ENCODE measurements around the gene DHPS. TPM values are rescaled to one million over a fixed set of nuclear protein-coding genes. Genes with fewer than 3 reads are reported as not detected.

DHPS gene
- total and polyA plus RNA-seq, 2 of the 13 experiments (the other 11 are each of a cell fraction or from before 2014, with no cell fraction given) = 43.3 to 84.3 TPM

DNA sequence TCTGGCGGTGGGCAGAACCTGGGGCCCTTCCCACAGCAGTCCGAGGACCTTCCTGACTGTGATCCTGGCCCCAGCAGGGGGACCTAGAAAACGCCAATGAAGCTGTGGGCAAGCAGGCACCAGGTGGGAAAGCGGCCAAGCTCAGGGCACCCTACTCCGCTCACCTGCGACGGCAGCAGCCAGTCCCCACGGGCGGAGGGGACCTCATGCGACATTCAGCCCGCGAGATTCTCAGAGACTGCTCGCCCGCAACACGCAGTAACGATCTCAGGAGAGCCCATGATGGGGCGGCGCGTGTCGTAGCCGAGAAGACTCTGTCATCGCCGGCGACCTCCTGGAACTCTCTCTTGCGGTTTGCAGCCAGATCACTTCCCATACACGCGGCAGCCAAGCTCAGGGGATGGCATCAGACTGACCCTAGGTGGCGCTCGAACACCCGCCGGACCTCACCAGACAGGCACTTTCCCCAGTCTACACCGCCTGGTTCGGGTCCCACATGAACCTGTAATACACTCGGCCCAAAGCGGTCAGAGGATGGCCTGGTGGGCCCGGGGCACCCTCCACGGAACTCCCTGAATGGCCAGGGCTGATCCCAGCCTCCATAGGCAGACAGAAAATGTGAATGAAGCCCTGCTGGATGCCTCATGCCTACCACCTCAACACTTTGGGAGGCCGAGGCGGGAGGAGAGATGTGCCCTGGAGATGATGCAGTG is 41.6 kb downstream of the DHPS start (continued):
- TF ChIP-seq, protein P1, sequence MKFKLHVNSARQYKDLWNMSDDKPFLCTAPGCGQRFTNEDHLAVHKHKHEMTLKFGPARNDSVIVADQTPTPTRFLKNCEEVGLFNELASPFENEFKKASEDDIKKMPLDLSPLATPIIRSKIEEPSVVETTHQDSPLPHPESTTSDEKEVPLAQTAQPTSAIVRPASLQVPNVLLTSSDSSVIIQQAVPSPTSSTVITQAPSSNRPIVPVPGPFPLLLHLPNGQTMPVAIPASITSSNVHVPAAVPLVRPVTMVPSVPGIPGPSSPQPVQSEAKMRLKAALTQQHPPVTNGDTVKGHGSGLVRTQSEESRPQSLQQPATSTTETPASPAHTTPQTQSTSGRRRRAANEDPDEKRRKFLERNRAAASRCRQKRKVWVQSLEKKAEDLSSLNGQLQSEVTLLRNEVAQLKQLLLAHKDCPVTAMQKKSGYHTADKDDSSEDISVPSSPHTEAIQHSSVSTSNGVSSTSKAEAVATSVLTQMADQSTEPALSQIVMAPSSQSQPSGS (CRISPR knock-in tag; IDR thresholded peaks at IDR 0.05) = 0 out of 2 replicates have a peak, but pooled peaks have one; percentile 12
- TF ChIP-seq ZBTB38 (CRISPR knock-in tag; IDR thresholded peaks at IDR 0.05) (peak; percentile 98), HHEX (CRISPR knock-in tag; IDR thresholded peaks at IDR 0.05) (no peak), ZNF160 (CRISPR knock-in tag; IDR thresholded peaks at IDR 0.05) (no peak), ZNF296 (CRISPR knock-in tag; conservative IDR thresholded peaks at IDR 0.05) (no peak), MIER3 (CRISPR knock-in tag; IDR thresholded peaks at IDR 0.05; ENCODE audit: borderline replicate concordance) (peak; percentile 61; the same call in 1 of the 2 replicates), ZNF883 (CRISPR knock-in tag; IDR thresholded peaks at IDR 0.05; ENCODE audit: not compliant biosample characterization) (peak; percentile 49), TAF15 (IDR thresholded peaks at IDR 0.05; ENCODE audit: low read depth, low read length, poor library complexity, severe bottlenecking) (no peak), SUZ12 (IDR thresholded peaks at IDR 0.05; ENCODE audit: low read depth, low read length) (no peak), ZMYM3 (CRISPR knock-in tag; IDR thresholded peaks at IDR 0.05) (peak; percentile 56; the same call in 1 of the 2 replicates), U2AF2 (IDR thresholded peaks at IDR 0.05; ENCODE audit: low read depth, low read length) (no peak), TBP (CRISPR knock-in tag; IDR thresholded peaks at IDR 0.05) (no peak)
- TF ChIP-seq, protein P2, sequence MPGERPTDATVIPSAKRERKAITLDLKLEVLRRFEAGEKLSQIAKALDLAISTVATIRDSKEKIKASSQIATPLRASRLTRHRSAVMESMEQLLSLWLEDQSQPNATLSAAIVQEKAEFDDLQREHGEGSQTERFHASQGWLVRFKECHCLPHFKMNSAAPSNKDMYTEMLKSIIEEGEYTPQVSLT (CRISPR knock-in tag; IDR thresholded peaks at IDR 0.05; ENCODE audit: borderline replicate concordance, low read depth) = no peak
- TF ChIP-seq, protein P3, sequence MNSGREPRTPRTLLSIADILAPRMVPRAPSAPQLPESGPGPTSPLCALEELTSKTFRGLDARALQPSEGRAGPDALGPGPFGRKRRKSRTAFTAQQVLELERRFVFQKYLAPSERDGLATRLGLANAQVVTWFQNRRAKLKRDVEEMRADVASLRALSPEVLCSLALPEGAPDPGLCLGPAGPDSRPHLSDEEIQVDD (CRISPR knock-in tag; IDR thresholded peaks at IDR 0.05; ENCODE audit: borderline replicate concordance) = no peak
- TF ChIP-seq, protein P4, sequence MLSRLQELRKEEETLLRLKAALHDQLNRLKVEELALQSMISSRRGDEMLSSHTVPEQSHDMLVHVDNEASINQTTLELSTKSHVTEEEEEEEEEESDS (CRISPR knock-in tag; IDR thresholded peaks at IDR 0.05; ENCODE audit: borderline replicate concordance) = no peak
- TF ChIP-seq, protein P5, sequence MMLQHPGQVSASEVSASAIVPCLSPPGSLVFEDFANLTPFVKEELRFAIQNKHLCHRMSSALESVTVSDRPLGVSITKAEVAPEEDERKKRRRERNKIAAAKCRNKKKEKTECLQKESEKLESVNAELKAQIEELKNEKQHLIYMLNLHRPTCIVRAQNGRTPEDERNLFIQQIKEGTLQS (CRISPR knock-in tag; IDR thresholded peaks at IDR 0.05) = no peak
- TF ChIP-seq, protein P6, sequence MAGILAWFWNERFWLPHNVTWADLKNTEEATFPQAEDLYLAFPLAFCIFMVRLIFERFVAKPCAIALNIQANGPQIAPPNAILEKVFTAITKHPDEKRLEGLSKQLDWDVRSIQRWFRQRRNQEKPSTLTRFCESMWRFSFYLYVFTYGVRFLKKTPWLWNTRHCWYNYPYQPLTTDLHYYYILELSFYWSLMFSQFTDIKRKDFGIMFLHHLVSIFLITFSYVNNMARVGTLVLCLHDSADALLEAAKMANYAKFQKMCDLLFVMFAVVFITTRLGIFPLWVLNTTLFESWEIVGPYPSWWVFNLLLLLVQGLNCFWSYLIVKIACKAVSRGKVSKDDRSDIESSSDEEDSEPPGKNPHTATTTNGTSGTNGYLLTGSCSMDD (CRISPR knock-in tag; IDR thresholded peaks at IDR 0.05) = no peak
- TF ChIP-seq, protein P7, sequence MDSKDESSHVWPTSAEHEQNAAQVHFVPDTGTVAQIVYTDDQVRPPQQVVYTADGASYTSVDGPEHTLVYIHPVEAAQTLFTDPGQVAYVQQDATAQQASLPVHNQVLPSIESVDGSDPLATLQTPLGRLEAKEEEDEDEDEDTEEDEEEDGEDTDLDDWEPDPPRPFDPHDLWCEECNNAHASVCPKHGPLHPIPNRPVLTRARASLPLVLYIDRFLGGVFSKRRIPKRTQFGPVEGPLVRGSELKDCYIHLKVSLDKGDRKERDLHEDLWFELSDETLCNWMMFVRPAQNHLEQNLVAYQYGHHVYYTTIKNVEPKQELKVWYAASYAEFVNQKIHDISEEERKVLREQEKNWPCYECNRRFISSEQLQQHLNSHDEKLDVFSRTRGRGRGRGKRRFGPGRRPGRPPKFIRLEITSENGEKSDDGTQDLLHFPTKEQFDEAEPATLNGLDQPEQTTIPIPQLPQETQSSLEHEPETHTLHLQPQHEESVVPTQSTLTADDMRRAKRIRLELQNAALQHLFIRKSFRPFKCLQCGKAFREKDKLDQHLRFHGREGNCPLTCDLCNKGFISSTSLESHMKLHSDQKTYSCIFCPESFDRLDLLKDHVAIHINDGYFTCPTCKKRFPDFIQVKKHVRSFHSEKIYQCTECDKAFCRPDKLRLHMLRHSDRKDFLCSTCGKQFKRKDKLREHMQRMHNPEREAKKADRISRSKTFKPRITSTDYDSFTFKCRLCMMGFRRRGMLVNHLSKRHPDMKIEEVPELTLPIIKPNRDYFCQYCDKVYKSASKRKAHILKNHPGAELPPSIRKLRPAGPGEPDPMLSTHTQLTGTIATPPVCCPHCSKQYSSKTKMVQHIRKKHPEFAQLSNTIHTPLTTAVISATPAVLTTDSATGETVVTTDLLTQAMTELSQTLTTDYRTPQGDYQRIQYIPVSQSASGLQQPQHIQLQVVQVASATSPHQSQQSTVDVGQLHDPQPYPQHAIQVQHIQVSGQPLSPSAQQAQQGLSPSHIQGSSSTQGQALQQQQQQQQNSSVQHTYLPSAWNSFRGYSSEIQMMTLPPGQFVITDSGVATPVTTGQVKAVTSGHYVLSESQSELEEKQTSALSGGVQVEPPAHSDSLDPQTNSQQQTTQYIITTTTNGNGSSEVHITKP (CRISPR knock-in tag; IDR thresholded peaks at IDR 0.05; ENCODE audit: low read depth) = no peak
- TF ChIP-seq, protein P8, sequence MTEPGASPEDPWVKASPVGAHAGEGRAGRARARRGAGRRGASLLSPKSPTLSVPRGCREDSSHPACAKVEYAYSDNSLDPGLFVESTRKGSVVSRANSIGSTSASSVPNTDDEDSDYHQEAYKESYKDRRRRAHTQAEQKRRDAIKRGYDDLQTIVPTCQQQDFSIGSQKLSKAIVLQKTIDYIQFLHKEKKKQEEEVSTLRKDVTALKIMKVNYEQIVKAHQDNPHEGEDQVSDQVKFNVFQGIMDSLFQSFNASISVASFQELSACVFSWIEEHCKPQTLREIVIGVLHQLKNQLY (CRISPR knock-in tag; IDR thresholded peaks at IDR 0.05) = no peak
- TF ChIP-seq, protein P9, sequence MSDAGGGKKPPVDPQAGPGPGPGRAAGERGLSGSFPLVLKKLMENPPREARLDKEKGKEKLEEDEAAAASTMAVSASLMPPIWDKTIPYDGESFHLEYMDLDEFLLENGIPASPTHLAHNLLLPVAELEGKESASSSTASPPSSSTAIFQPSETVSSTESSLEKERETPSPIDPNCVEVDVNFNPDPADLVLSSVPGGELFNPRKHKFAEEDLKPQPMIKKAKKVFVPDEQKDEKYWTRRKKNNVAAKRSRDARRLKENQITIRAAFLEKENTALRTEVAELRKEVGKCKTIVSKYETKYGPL (CRISPR knock-in tag; IDR thresholded peaks at IDR 0.05) = no peak
